Keratinocyte (primary cell): Measurements from ENCODE around the gene TMUB2.

ENCODE experiments used
- CTCF ChIP-seq, 3 experiments: IDR thresholded peaks in 1 of 3; conservative IDR thresholded peaks in 1 of 3; optimal IDR thresholded peaks in 1 of 3; 2 replicates in 2 of 3; 3 replicates in 1 of 3; pipeline versions ENCODE3 to v1.5.1; 2011; ENCODE audit warnings: low read length in 3 of 3, mild to moderate bottlenecking in 3 of 3, moderate library complexity in 2 of 3, control low read depth in 1 of 3, inconsistent platforms in 1 of 3; ENCODE audit not compliant: insufficient read depth in 2 of 3; ENCODE audit errors: extremely low read depth in 1 of 3
- EZH2 ChIP-seq: IDR thresholded peaks from one replicate; pipeline ENCODE4 v1.6.1; 2012; ENCODE audit warnings: inconsistent platforms, mild to moderate bottlenecking, low read length, moderate library complexity

- TF ChIP-seq CTCF (optimal IDR thresholded peaks at IDR 0.05 in 1 of 3, IDR thresholded peaks at IDR 0.05 in 1 of 3, conservative IDR thresholded peaks at IDR 0.05 in 1 of 3; ENCODE audit: extremely low read depth in 1 of 3, insufficient read depth in 2 of 3, low read length in 3 of 3) (no peak), EZH2 (no peak)
These were observed 14.8 kb upstream of the TMUB2 start for GRCh38 chr17:44171931-44172455.
